Activated CD8-positive, alpha-beta T cell treated with anti-CD3 and anti-CD28 coated beads for 36 hours (primary cell): ENCODE measurements around the gene TMX3. TPM values are rescaled to one million over a fixed set of nuclear protein-coding genes. Genes with fewer than 3 reads are reported as not detected.

ENCODE experiments used
- ATAC-seq: fragments of 200-7000 bp; cut with Tn5 transposase; one replicate; pipeline ENCODE4 v1.10.0; 2021; ENCODE audit warnings: mild to moderate bottlenecking, moderate library complexity
- CTCF ChIA-PET: fragments of 350-600 bp; sonication (Branson Sonifier 250); formaldehyde crosslinking; loops from one replicate; lab custom pipeline; 2021; ENCODE audit warnings: antibody characterized with exemption; lab: Charles Lee
- POLR2A ChIA-PET: fragments of 350-600 bp; sonication (Branson Sonifier 250); formaldehyde crosslinking; loops from one replicate; lab custom pipeline; 2021; ENCODE audit warnings: antibody characterized with exemption; lab: Charles Lee
- DNase-seq: peaks from one replicate; pipeline ENCODE4 v3.0.0-alpha.2; 2020
- H3K27ac Mint-ChIP-seq: one replicate; pipeline ENCODE4 v1.8.0; 2021; ENCODE audit warnings: mild to moderate bottlenecking, mixed read lengths
- H3K27me3 Mint-ChIP-seq: one replicate; pipeline ENCODE4 v1.8.0; 2021; ENCODE audit warnings: mixed read lengths
- H3K36me3 Mint-ChIP-seq: one replicate; pipeline ENCODE4 v1.8.0; 2021; ENCODE audit warnings: low read depth, mixed read lengths
- H3K4me1 Mint-ChIP-seq: one replicate; pipeline ENCODE4 v1.8.0; 2021; ENCODE audit warnings: low read depth, mixed read lengths
- H3K4me3 Mint-ChIP-seq: one replicate; pipeline ENCODE4 v1.8.0; 2021; ENCODE audit warnings: mild to moderate bottlenecking, moderate library complexity, mixed read lengths
- H3K9me3 Mint-ChIP-seq: one replicate; pipeline ENCODE4 v1.8.0; 2021; ENCODE audit warnings: mixed read lengths
- intact Hi-C: fragments of 100-400 bp; cut with micrococcal nuclease; formaldehyde crosslinking; loops from one replicate; pipeline ENCODE4 v1.10.0; 2022
- total RNA-seq, 2 experiments: library from RNA; stranded (reverse); gene quantifications; one replicate each; pipeline ENCODE4 v1.2.3, GENCODE V29; 2021
- TF ChIP-seq, protein P1 (sequence below): fragments of 200-600 bp; IDR thresholded peaks from one replicate; pipeline ENCODE4 v1.8.0; 2022; ENCODE audit warnings: antibody characterized with exemption, mild to moderate bottlenecking

Gene TMX3
- total RNA-seq, 2 experiments from 2014 or later = 39.7 to 51.4 TPM

DNA sequence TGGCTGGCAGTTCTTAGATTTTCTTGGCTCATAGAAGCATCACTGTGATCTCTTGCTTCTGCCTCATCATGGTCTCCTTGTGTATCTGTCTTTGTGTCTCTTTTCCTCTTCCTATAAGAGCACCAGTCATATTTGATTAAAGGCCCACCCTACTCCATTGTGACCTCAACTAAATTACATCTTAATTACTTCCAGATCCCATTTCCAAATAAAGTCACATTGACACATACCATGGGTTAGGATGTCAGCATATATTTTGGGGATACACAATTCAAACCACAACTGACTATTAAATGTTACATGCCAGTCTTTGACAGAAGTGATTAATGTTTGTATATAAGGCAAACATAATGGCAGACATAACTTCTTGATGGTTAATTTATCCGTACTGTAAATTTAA lies 27.3 kb upstream of the TMX3 start:
- no peak overlapping the region for H3K4me3 Mint-ChIP-seq
- no peaks in the 10 kb centered on the region for H3K9me3 Mint-ChIP-seq
- ChIA-PET POLR2A (no interaction called here), CTCF (no interaction called here)
- no peak overlapping the region for H3K27ac Mint-ChIP-seq
- intact Hi-C loops = no loop called here
- H3K36me3 Mint-ChIP-seq = no peaks in the 10 kb centered on the region
- DNase-seq = no peak
- no peak for ATAC-seq
- H3K27me3 Mint-ChIP-seq = no peaks in the 10 kb centered on the region
- no peaks in the 10 kb centered on the region for H3K4me1 Mint-ChIP-seq
- TF ChIP-seq, protein P1, sequence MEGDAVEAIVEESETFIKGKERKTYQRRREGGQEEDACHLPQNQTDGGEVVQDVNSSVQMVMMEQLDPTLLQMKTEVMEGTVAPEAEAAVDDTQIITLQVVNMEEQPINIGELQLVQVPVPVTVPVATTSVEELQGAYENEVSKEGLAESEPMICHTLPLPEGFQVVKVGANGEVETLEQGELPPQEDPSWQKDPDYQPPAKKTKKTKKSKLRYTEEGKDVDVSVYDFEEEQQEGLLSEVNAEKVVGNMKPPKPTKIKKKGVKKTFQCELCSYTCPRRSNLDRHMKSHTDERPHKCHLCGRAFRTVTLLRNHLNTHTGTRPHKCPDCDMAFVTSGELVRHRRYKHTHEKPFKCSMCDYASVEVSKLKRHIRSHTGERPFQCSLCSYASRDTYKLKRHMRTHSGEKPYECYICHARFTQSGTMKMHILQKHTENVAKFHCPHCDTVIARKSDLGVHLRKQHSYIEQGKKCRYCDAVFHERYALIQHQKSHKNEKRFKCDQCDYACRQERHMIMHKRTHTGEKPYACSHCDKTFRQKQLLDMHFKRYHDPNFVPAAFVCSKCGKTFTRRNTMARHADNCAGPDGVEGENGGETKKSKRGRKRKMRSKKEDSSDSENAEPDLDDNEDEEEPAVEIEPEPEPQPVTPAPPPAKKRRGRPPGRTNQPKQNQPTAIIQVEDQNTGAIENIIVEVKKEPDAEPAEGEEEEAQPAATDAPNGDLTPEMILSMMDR = no peak

DNA sequence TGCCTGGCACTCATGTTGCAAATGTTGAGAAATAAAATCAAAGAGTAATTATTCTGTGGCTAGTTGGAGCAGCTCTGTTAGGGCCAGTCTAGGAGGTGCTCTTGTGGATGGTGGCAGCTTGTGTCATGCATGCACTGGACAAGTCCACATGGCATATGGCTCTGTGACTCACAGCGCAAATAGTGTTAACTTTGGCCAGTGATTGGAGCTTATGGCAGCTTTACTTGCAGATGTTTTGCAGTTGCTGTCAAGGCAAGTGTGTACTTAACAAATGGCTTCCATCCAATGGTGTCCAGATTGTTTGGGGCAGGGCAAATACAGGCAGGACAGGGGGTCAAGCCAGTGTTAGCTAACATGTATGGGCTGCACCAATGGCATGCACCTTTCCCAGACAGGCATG lies 26.1 kb upstream of the TMX3 start:
- intact Hi-C loops = no loop called here
- ChIA-PET POLR2A (interaction anchor here (0.5 kb wide), 1 partner anchor 33 kb away, joined by 3 read pairs; no protein-coding TSS in a partner anchor), CTCF (no interaction called here)
- TF ChIP-seq, protein P1 = no peak
- Mint-ChIP-seq H3K27ac (no peak overlapping the region), H3K4me3 (no peak overlapping the region), H3K9me3 (no peaks in the 10 kb centered on the region), H3K27me3 (no peaks in the 10 kb centered on the region), H3K36me3 (no peaks in the 10 kb centered on the region), H3K4me1 (no peaks in the 10 kb centered on the region)
- no peak for ATAC-seq
- no peak for DNase-seq

DNA sequence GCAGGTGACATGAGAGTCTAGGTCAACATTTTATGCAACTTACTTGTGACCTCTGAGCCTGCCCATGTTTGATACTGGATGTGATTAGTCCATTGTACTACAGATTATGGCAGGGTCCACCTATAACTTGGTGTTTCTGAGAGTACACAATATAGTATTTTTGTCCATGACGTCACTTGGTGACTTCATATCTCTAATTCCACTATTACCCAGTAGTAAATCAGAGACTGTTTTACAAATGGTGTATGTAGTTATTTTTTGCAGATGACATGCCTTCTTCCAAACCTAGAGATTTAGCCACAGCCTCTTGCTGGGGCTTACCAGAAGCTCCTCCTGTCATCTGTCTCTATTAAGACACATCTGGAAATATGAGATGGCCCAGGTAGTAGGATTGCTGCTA lies 24.6 kb upstream of the TMX3 start:
- ATAC-seq = no peak
- Mint-ChIP-seq H3K27ac (no peak overlapping the region), H3K27me3 (no peaks in the 10 kb centered on the region), H3K9me3 (no peaks in the 10 kb centered on the region), H3K4me3 (no peak overlapping the region), H3K36me3 (no peaks in the 10 kb centered on the region), H3K4me1 (no peaks in the 10 kb centered on the region)
- TF ChIP-seq, protein P1 = no peak
- intact Hi-C loops = no loop called here
- ChIA-PET CTCF (no interaction called here), POLR2A (no interaction called here)
- DNase-seq = no peak

DNA sequence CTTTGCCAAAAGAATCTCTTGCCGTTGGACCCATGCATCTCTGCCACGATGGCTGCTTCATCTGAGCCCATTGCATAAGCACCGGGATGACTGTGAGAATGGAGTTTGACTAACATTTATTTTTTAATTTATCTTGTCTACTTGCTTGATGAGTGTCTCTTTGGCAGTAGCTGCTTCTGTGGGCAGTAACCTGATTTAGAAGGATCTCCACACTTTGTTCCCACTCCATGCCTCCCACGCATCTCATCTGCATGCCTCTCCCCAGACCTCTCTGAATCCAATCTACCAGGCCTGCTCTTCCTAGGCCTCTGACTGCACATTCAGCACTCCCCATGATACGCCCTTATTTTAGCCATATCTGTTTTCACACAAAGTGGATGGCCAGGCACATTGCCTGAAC lies 23.7 kb upstream of the TMX3 start:
- H3K27ac Mint-ChIP-seq = no peak overlapping the region
- DNase-seq = no peak
- TF ChIP-seq, protein P1 = no peak
- H3K27me3 Mint-ChIP-seq = no peaks in the 10 kb centered on the region
- no peak for ATAC-seq
- no peaks in the 10 kb centered on the region for H3K9me3 Mint-ChIP-seq
- CTCF ChIA-PET = interaction anchor here (0.9 kb wide), 1 partner anchor 10 kb away, joined by 3 read pairs; no protein-coding TSS in a partner anchor
- H3K4me3 Mint-ChIP-seq = no peak overlapping the region
- H3K4me1 Mint-ChIP-seq = no peaks in the 10 kb centered on the region
- POLR2A ChIA-PET = no interaction called here
- H3K36me3 Mint-ChIP-seq = no peaks in the 10 kb centered on the region
- intact Hi-C loops = no loop called here

DNA sequence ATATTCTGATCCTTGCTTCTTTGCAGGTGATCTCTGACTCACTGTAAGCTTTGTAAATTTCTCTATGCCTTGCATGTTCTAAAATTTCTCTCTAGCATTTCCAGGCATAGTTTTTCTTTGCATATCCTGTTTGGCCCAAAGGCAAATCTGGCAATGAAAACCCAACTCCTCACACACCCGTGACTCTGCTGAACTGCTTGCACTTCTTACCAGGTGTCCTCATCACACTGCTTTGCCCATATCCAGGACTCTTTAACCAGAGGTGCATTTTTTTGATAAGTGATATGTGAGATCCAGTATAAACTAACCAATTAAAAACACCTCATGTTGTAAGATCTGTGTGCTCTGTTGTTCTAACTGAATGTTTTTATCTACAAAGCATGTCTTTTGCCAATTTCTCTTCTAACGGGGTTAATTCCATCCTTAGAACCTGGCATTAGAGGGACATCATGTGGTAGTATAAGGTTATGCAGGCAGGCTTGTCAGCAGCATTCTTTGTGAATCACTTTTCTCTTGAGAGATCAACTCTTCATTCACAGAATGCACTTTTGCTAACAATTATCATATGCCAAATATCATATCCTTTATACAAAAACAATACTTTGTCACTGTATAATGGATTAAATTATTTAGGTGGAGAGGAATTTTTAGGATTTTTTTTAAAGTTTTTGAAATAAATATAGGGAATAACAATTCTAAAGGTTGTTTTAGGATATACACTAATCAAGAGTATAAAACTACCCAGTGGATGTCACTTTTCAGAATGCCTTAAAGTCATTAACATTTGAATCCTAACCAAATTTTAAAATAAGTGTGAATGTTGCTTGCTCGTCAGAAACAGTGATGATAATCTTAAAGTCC lies 20.8 kb upstream of the TMX3 start:
- H3K27me3 Mint-ChIP-seq = no peaks in the 10 kb centered on the region
- DNase-seq = peak; percentile 15
- no peaks in the 10 kb centered on the region for H3K4me1 Mint-ChIP-seq
- intact Hi-C loops = no loop called here
- H3K4me3 Mint-ChIP-seq = no peak overlapping the region
- TF ChIP-seq, protein P1 = peak; percentile 78
- H3K36me3 Mint-ChIP-seq = no peaks in the 10 kb centered on the region
- no peak overlapping the region for H3K27ac Mint-ChIP-seq
- peak; percentile 81 for ATAC-seq
- CTCF ChIA-PET = interaction anchor here (1.0 kb wide), 1 partner anchor 17 kb away, joined by 3 read pairs; no protein-coding TSS in a partner anchor
- H3K9me3 Mint-ChIP-seq = no peaks in the 10 kb centered on the region
- POLR2A ChIA-PET = no interaction called here
